K562 (cell line): ENCODE measurements around the gene PLPP6. TPM values are rescaled to one million over a fixed set of nuclear protein-coding genes. Genes with fewer than 3 reads are reported as not detected.

Experiments used
- ATAC-seq: fragments of 200-7000 bp; cut with Tn5 transposase; 3 replicates; pipeline ENCODE4 v1.9.1; 2020; ENCODE audit warnings: moderate library complexity
- BruUV-seq: library from RNA; stranded (reverse); fragments of 400-500 nt; replicated peaks from 2 replicates; lab custom pipeline; 2021; lab: Mats Ljungman, UMichigan
- CTCF ChIA-PET: fragments of 300-600 bp; formaldehyde crosslinking; extraction: SDS; loops from one replicate; lab custom pipeline; 2021; ENCODE audit warnings: low intra/inter-chr PET ratio; lab: Yijun Ruan, JAX
- POLR2A ChIA-PET: fragments of 300-600, 350-650 bp; sonication (Branson Sonifier 250); formaldehyde crosslinking; extraction: SDS; loops from one replicate; lab custom pipeline; 2021; ENCODE audit warnings: antibody characterized with exemption, inconsistent platforms; lab: Yijun Ruan, JAX
- DNase-seq, 4 experiments: peaks; one replicate each; pipeline versions ENCODE4 v3.0.0 to v3.0.0-alpha.2; 2011 to 2018; ENCODE audit warnings: low spot score in 3 of 4, mixed read lengths in 3 of 4; ENCODE audit errors: extremely low read depth in 1 of 4
- FAIRE-seq: peaks from 2 replicates; lab custom pipeline; 2011; peaks lifted over from hg19 to GRCh38; lab: Jason Lieb, UNC
- H2AFZ ChIP-seq: 2 replicates; pipeline ENCODE4 v1.6.0; 2011; ENCODE audit warnings: low read depth, low read length, control low read depth, inconsistent platforms
- H3K27ac ChIP-seq: fragments of 200-600 bp; 3 replicates; pipeline ENCODE4 v1.8.0; 2011; ENCODE audit warnings: low read depth, mild to moderate bottlenecking, control low read depth, inconsistent platforms, low read length, moderate library complexity, mixed read lengths; ENCODE audit errors: extremely low read depth
- H3K27me3 ChIP-seq, 2 experiments: fragments of 300-600 bp in 1 of 2; 2 replicates in 1 of 2; 3 replicates in 1 of 2; pipeline versions ENCODE4 v1.6.0 to v1.8.0; 2011; ENCODE audit warnings: inconsistent platforms in 2 of 2, low read length in 2 of 2, mild to moderate bottlenecking in 1 of 2, mixed read lengths in 1 of 2, moderate library complexity in 1 of 2; ENCODE audit not compliant: control insufficient read depth in 2 of 2, insufficient read depth in 2 of 2
- H3K36me3 ChIP-seq: fragments of 300-600 bp; 3 replicates; pipeline ENCODE4 v1.8.0; 2011; ENCODE audit warnings: mild to moderate bottlenecking, low read length, inconsistent platforms; ENCODE audit not compliant: control insufficient read depth, insufficient read depth
- H3K4me1 ChIP-seq, 2 experiments: fragments of 200-600 bp in 1 of 2; replicated peaks in 1 of 2; 2 replicates in 1 of 2; 3 replicates in 1 of 2; pipeline versions ENCODE4 v1.5.1 to v1.8.0; 2011; ENCODE audit warnings: inconsistent platforms in 2 of 2, low read length in 2 of 2, mild to moderate bottlenecking in 1 of 2, mixed read lengths in 1 of 2, moderate library complexity in 1 of 2; ENCODE audit not compliant: control insufficient read depth in 2 of 2, insufficient read depth in 2 of 2
- H3K4me2 ChIP-seq: 2 replicates; pipeline ENCODE4 v1.6.1; 2011; ENCODE audit warnings: low read length, control low read depth, inconsistent platforms, mixed read lengths; ENCODE audit not compliant: insufficient read depth
- H3K4me3 ChIP-seq: fragments of 200-600 bp; sonication (generic), shearing (Covaris generic); 2 replicates; pipeline ENCODE4 v1.5.1; 2016; ENCODE audit warnings: control low read depth, inconsistent platforms
- H3K79me2 ChIP-seq: fragments of 200-600 bp; 3 replicates; pipeline ENCODE4 v1.8.0; 2011; ENCODE audit warnings: low read length, inconsistent platforms; ENCODE audit not compliant: control insufficient read depth, insufficient read depth
- H3K9ac ChIP-seq, 2 experiments: 2 replicates each; pipeline versions ENCODE4 v1.6.0 to v1.6.1; 2011; ENCODE audit warnings: low read depth in 2 of 2, low read length in 2 of 2, control low read depth in 1 of 2, inconsistent platforms in 1 of 2, mild to moderate bottlenecking in 1 of 2, mixed read lengths in 1 of 2; ENCODE audit not compliant: insufficient read depth in 1 of 2
- H3K9me1 ChIP-seq: one replicate; pipeline ENCODE4 v1.6.0; 2011; ENCODE audit warnings: inconsistent platforms, mild to moderate bottlenecking, low read length, moderate library complexity; ENCODE audit not compliant: control insufficient read depth, insufficient read depth
- H3K9me3 ChIP-seq: replicated peaks from 2 replicates; pipeline ENCODE4 v1.5.1; 2011; ENCODE audit warnings: low read depth, low read length, inconsistent platforms; ENCODE audit not compliant: control insufficient read depth, insufficient read depth
- H4K20me1 ChIP-seq: replicated peaks from 2 replicates; pipeline ENCODE4 v1.6.1; 2011; ENCODE audit warnings: low read length, inconsistent platforms, mixed read lengths; ENCODE audit not compliant: control insufficient read depth, insufficient read depth
- CEBPB ChIP-seq: fragments of 450-650 bp; IDR thresholded peaks from 2 replicates; pipeline ENCODE4 v1.6.1; 2016; ENCODE audit warnings: missing genetic modification characterization, missing compliant biosample characterization
- CEBPG ChIP-seq, 3 experiments: fragments of 200-800 bp in 1 of 3; sonication (Bioruptor generic) in 1 of 3; sonication (generic) in 1 of 3; formaldehyde crosslinking in 1 of 3; IDR thresholded peaks in 2 of 3; conservative IDR thresholded peaks in 1 of 3; 2 replicates each; pipeline versions ENCODE4 v1.6.1 to v1.8.0; 2016 to 2022; ENCODE audit warnings: missing compliant biosample characterization in 2 of 3, missing genetic modification characterization in 2 of 3, mild to moderate bottlenecking in 1 of 3, missing genetic modification reagents in 1 of 3
- ID3 ChIP-seq, 2 experiments: fragments of 250-450 bp in 1 of 2; fragments of 450-650 bp in 1 of 2; sonication (Bioruptor Pico) in 1 of 2; IDR thresholded peaks; 2 replicates each; pipeline versions ENCODE4 v1.6.1 to v1.8.0; 2016 to 2021; ENCODE audit warnings: mild to moderate bottlenecking in 2 of 2, moderate library complexity in 2 of 2, missing compliant biosample characterization in 1 of 2, missing genetic modification characterization in 1 of 2
- MTF1 ChIP-seq: fragments of 250-450 bp; sonication (Bioruptor Pico); IDR thresholded peaks from 2 replicates; pipeline ENCODE4 v1.9.0; 2021; ENCODE audit warnings: moderate library complexity, mild to moderate bottlenecking, inconsistent platforms, borderline replicate concordance
- ZNF280A ChIP-seq: fragments of 450-650 bp; IDR thresholded peaks from 2 replicates; pipeline ENCODE4 v1.6.1; 2018; ENCODE audit warnings: mild to moderate bottlenecking, low read depth; ENCODE audit not compliant: partially characterized antibody
- WGBS: fragments of 100-300 bp; shearing (Covaris generic); methylation state at CpG from one replicate; pipeline ENCODE4 v1.1.6; 2016; ENCODE audit warnings: low coverage, mixed read lengths; ENCODE audit not compliant: insufficient coverage; ENCODE audit errors: missing lambda C conversion rate; 5-methylcytosine and 5-hydroxymethylcytosine counted together
- in situ Hi-C: fragments of 300-500 bp; cut with MboI; formaldehyde crosslinking; loops from 4 replicates; pipeline ENCODE4 v1.15.0; 2018; ENCODE audit warnings: inconsistent platforms, mixed read lengths
- intact Hi-C: fragments of 100-400 bp; cut with micrococcal nuclease; formaldehyde crosslinking; loops from 2 replicates; pipeline ENCODE4 v1.14.2; 2022
- polyA plus RNA-seq, 8 experiments: library from polyadenylated mRNA; depleted of rRNA in 4 of 8; stranded (reverse) in 5 of 8; unstranded in 3 of 8; fragments of >200 nt; fragmentation: Nextera tagmentation in 2 of 8; fragmentation: Illumina TruSeq in 1 of 8; extraction: Ambion mirVana in 2 of 8; extraction: Trizol in 1 of 8; gene quantifications; 2 replicates each; pipeline versions ENCODE4 v1.2.1 to v1.2.3, GENCODE V29; 2011 to 2014; ENCODE audit warnings: inconsistent platforms in 1 of 8, missing spikeins in 1 of 8
- total RNA-seq, 7 experiments: library from RNA; depleted of rRNA in 6 of 7; stranded (reverse); fragments of >200 nt in 6 of 7; fragmentation: Illumina TruSeq in 2 of 7; extraction: Trizol in 2 of 7; gene quantifications; 2 replicates each; pipeline versions ENCODE4 v1.2.1 to v1.2.3, GENCODE V29; 2011 to 2021; ENCODE audit warnings: low replicate concordance in 1 of 7

PLPP6 gene
- total and polyA plus RNA-seq, 9 of the 15 experiments (the other 6 are each of a cell fraction or from before 2014, with no cell fraction given), result 1.9 to 8.9 (median 5.6) TPM

GRCh38 chr9:4700932-4701331 lies 38.8 kb downstream of the PLPP6 start:
- Histone ChIP-seq H3K9me1 (no peaks in the 10 kb centered on the region), H3K36me3 (peaks cover 71% of the 10 kb centered on the region), H3K27me3 (no peaks in the 10 kb centered on the region), H3K79me2 (no peaks in the 10 kb centered on the region), H3K9me3 (no peaks in the 10 kb centered on the region), H3K4me3 (no peak overlapping the region), H3K27ac (no peak overlapping the region), H2AFZ (no peak overlapping the region), H3K9ac (no peak overlapping the region), H3K4me2 (no peak overlapping the region), H4K20me1 (no peaks in the 10 kb centered on the region), H3K4me1 (peaks cover 4% of the 10 kb centered on the region in 2 experiments; a peak in 1 of 5 replicates)
- in situ Hi-C loops (no loop called here), intact Hi-C loops (no loop called here)
- 50% methylated on average over 2 of the region's 2 CpGs for WGBS
- BruUV-seq, result no TSS peak
- TF ChIP-seq MTF1 (CRISPR knock-in tag) (no peak), ID3 (CRISPR knock-in tag; IDR thresholded peaks at IDR 0.05) (no peak), ID3 (tag; IDR thresholded peaks at IDR 0.05) (no peak), CEBPB (tag) (peak; percentile 88), ZNF280A (no peak), CEBPG (CRISPR knock-in tag; IDR thresholded peaks at IDR 0.05) (no peak), CEBPG (tag; conservative IDR thresholded peaks at IDR 0.05 in 1 of 2, IDR thresholded peaks at IDR 0.05 in 1 of 2) (peak; percentile 61 to 77)
- POLR2A ChIA-PET, result no interaction called here
- ATAC-seq (no peak), FAIRE-seq (no peak), DNase-seq (no peak)
- CTCF ChIA-PET, result no interaction called here
